Mammary epithelial cell (primary cell): ENCODE results near the gene ZNF385B.

Experiments used
- EZH2 ChIP-seq: IDR thresholded peaks from 2 replicates; pipeline ENCODE4 v1.6.1; 2012; ENCODE audit warnings: low read length, inconsistent platforms, borderline replicate concordance
- TF ChIP-seq, protein P1 (sequence below), 2 donors: IDR thresholded peaks in 1 of 2; conservative IDR thresholded peaks in 1 of 2; 2 replicates each; pipeline ENCODE4 v1.5.1; 2011 to 2012; ENCODE audit warnings: inconsistent platforms in 2 of 2, low read length in 2 of 2, mild to moderate bottlenecking in 2 of 2, control low read depth in 1 of 2, low read depth in 1 of 2; ENCODE audit not compliant: insufficient read depth in 1 of 2; ENCODE audit errors: extremely low read depth in 1 of 2

DNA sequence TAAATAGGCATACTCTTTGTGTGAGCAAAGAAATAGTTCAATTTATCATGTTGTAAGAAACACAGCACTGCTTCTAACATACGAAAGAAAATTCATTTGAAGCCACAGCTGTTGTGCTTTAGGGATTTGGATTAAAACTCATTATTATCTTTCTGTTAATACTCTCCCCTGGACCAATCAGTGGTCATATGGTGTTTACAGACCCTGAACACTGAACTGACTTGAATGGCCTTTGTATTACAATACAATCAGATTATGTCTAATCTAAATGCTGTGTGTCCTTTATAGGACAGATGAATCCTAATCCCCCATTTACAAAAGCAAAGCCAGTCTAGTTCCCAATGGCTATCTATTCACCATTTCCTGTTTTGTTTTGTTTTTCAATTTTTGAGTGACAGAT is 36.5 kb downstream of the ZNF385B start:
- TF ChIP-seq, protein P1, sequence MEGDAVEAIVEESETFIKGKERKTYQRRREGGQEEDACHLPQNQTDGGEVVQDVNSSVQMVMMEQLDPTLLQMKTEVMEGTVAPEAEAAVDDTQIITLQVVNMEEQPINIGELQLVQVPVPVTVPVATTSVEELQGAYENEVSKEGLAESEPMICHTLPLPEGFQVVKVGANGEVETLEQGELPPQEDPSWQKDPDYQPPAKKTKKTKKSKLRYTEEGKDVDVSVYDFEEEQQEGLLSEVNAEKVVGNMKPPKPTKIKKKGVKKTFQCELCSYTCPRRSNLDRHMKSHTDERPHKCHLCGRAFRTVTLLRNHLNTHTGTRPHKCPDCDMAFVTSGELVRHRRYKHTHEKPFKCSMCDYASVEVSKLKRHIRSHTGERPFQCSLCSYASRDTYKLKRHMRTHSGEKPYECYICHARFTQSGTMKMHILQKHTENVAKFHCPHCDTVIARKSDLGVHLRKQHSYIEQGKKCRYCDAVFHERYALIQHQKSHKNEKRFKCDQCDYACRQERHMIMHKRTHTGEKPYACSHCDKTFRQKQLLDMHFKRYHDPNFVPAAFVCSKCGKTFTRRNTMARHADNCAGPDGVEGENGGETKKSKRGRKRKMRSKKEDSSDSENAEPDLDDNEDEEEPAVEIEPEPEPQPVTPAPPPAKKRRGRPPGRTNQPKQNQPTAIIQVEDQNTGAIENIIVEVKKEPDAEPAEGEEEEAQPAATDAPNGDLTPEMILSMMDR (conservative IDR thresholded peaks at IDR 0.05 in 1 of 2, IDR thresholded peaks at IDR 0.05 in 1 of 2; ENCODE audit: extremely low read depth in 1 of 2, insufficient read depth in 1 of 2, low read depth in 1 of 2, low read length in 2 of 2), result no peak
- no peak for TF ChIP-seq EZH2
